Measurements from ENCODE around the gene CIROP.
"Not testable (repeated sequence)": the region's sequence is repeated elsewhere in the genome, so short reads cannot be mapped to it uniquely, and the experiment has no call there.

CIROP gene

GRCh38 chr14:23114120-23114458, 9.3 kb upstream of the CIROP start:
- DNase-seq (ENCODE audit: low spot score) = no peak

- DNase-seq (ENCODE audit: low spot score) = no peak
Measured at GRCh38 chr14:23113431-23114119, 8.8 kb upstream of the CIROP start.

- DNase-seq (ENCODE audit: low spot score) = no peak
Measured at GRCh38 chr14:23112359-23113178, 7.8 kb upstream of the CIROP start.

- no peak for DNase-seq (ENCODE audit: low spot score)
Measured at GRCh38 chr14:23110579-23111365, 6.0 kb upstream of the CIROP start.

GRCh38 chr14:23109769-23110168, 5.0 kb upstream of the CIROP start:
- no peak for DNase-seq (ENCODE audit: low spot score)

- not testable (repeated sequence) for DNase-seq (ENCODE audit: low spot score)
Measured at GRCh38 chr14:23108169-23108568, 3.4 kb upstream of the CIROP start.

- not testable (repeated sequence) for DNase-seq (ENCODE audit: low spot score)
Measured at GRCh38 chr14:23107620-23108019, 2.8 kb upstream of the CIROP start.

GRCh38 chr14:23106747-23107045, 1.9 kb upstream of the CIROP start:
- no peak for DNase-seq (ENCODE audit: low spot score)

GRCh38 chr14:23105348-23105824, 597 bp upstream of the CIROP start:
- no peak for DNase-seq (ENCODE audit: low spot score)

GRCh38 chr14:23104070-23104590, 659 bp downstream of the CIROP start:
- DNase-seq (ENCODE audit: low spot score) = no peak

GRCh38 chr14:23103581-23103980, 1.2 kb downstream of the CIROP start:
- no peak for DNase-seq (ENCODE audit: low spot score)

GRCh38 chr14:23102801-23103200, 2.0 kb downstream of the CIROP start:
- DNase-seq (ENCODE audit: low spot score) = no peak

GRCh38 chr14:23101986-23102625, 2.7 kb downstream of the CIROP start:
- no peak for DNase-seq (ENCODE audit: low spot score)

GRCh38 chr14:23101213-23101970, 3.4 kb downstream of the CIROP start:
- no peak for DNase-seq (ENCODE audit: low spot score)

- no peak for DNase-seq (ENCODE audit: low spot score)
Measured at GRCh38 chr14:23099212-23099861, 5.5 kb downstream of the CIROP start.

- DNase-seq (ENCODE audit: low spot score) = no peak
Measured at GRCh38 chr14:23097786-23098185, 7.0 kb downstream of the CIROP start.

GRCh38 chr14:23095196-23096108, 9.3 kb downstream of the CIROP start, which contains the start of gene C14orf119:
TSS of gene C14orf119 (plus strand) at chr14:23095505. CDS start at chr14:23097659, 2,154 bp downstream.
- DNase-seq (ENCODE audit: low spot score) = peak; percentile 99

GRCh38 chr14:23094666-23095195, 10.1 kb downstream of the CIROP start, which contains the start of gene ACIN1:
TSS of gene ACIN1 (minus strand) at chr14:23095136. CDS start at chr14:23095112, 24 bp downstream.
- peak; percentile 75 for DNase-seq (ENCODE audit: low spot score)

- no peak for DNase-seq (ENCODE audit: low spot score)
Measured at GRCh38 chr14:23093991-23094665, 10.7 kb downstream of the CIROP start.

Data from SW480 (cell line).